GM18498 (cell line): ENCODE measurements around the gene KLF4.

ENCODE experiments used
- ATAC-seq: cut with Tn5 transposase; IDR thresholded peaks from one replicate; pipeline ENCODE4 v1.9.1; 2021; ENCODE audit warnings: mild to moderate bottlenecking, moderate library complexity; ENCODE audit not compliant: unreplicated experiment

KLF4 gene

GRCh38 chr9:107455425-107456135, 34.0 kb downstream of the KLF4 start:
- ATAC-seq: no peak

- no peak for ATAC-seq
These were observed 36.1 kb downstream of the KLF4 start for GRCh38 chr9:107453479-107453878.

- no peak for ATAC-seq
These were observed 41.7 kb downstream of the KLF4 start for GRCh38 chr9:107447834-107448233.

DNA sequence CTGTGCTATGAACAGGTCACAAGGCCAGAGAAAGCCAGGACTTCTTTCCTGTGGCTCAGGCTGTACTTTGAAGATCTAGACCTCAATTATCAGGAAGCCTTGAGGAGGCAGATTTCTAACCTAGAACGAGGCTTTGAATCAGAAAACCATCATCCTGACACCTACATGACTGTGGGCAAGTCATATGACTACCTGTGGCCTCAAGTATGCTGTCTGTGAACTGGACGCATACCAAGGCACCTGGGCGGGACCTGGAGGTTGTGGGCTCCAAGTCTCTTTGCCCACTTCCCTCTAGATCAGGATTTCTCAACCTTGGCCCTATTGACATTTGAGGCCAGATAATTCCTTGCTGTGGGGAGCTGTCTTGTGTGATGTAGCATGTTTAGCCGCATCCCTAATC, 42.5 kb downstream of the KLF4 start:
- no peak for ATAC-seq

GRCh38 chr9:107446491-107446890, 43.1 kb downstream of the KLF4 start:
- ATAC-seq: no peak

GRCh38 chr9:107443786-107444185, 45.8 kb downstream of the KLF4 start:
- no peak for ATAC-seq

DNA sequence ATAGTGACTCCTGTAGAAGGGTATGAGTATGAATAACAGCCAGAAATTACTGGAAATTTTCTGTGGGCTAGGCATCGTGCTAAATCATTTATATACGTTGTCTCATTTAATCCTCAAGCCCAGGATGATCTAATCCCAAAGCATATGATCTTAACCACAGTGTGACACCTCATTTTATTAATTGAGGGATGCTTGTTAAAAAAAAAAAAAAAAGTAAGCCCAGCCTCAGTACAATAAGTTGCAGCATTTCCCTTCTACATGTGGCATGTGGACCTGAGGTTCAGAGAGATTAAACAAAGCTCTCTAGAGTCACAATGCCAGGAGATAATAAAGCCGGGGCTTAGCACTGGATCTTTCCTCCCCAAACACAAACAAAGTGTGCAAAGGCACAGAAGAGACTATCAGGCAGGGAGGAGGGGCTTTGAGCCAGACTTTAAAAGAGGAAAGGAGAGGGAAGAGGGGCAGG, 49.5 kb downstream of the KLF4 start:
- ATAC-seq: no peak

DNA sequence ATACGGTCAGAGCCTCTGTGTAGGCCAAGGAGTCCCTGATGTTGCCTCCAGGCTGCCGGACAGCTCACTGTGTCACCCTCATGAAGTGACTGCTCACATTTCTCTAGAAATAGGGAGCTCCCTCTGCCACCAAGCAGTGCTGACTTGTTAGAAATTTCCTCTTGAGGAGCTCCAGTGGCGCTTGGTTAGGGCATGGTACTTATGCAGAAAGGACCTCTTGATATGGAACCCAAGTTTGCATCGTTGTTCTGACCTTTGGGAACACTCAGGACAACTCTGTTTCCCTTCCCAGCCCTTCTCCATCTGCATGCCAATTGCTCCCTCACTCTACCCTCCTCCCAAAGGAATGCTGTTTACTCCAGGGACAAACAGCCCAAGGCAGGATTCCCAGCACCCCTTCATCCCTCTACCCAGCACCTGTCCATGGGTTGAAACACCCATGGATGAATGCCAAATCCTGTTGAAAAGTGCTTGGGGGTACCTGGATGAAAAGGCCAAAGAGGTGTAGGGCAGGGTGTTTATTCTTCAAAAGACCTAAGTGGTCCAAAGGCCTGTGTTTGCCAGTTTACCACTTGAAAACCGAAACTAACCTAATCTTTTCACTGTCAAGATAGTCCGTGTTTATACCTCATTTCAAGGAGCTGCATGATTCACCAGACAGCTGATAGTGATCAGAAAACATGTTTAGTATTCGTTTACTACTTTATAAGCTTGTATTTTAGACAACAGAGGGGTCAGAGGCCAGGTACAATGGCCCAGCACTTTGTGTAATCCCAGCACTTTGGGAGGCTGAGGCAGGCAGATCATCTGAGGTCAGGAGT, 51.1 kb downstream of the KLF4 start:
- no peak for ATAC-seq

DNA sequence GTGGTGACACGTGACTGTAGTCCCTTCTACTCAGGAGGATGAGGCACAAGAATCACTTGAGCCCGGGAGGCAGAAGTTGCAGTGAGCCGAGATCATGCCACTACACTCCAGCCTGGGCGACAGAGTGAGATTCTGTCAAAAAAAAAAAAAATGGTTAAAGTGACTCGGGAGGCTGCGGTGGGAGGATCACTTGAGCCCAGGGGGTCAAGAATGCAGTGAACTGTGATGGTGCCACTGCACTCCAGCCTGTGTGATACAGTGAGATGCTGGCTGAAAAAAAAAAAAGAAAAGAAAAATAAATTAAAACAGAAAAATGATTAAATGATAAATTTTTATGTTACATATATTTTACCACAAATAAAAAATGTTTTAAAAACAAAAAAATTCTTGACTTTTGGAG, 51.9 kb downstream of the KLF4 start:
- no peak for ATAC-seq

DNA sequence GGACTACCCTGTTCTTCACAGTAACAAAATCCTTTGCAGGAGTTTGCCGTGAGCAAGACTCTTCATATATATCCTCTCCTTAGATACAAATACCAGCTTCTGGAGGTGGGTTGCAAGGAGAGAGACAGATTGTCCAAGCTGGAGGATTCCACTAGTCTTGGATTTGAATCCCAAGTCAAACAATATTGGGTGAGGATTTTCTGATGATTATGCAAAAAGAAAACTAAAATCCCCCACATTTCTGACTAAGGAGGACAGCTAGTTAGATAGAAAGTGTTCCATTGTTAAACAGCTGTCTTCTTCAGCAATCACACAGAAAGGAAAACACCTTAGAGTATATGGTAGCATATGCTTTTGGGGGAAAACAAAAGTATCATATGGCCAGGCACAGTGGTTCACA, 54.2 kb downstream of the KLF4 start:
- ATAC-seq: no peak
